ENCODE data around the gene TXNDC2.

DNA sequence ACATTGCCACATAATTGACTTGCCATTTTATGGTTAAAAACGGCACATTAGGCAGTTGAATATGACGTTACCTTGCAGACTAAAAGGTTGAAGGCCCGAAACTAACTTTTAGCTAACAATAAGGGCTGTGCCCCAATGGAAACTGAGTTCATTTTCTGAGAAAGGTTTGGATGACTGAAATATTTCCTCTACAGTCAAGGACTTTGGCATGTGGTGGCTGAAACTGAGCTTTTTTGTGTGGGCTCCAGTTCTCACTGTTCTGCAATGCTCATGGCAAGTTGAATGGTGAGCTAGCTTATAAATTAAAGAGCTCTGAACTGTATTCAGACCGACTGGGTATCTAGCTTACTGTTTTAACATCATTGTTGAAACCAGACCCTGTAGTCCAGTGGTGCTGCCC lies 23.8 kb upstream of the TXNDC2 start:
- TF ChIP-seq EZH2phosphoT487 (IDR thresholded peaks at IDR 0.05; ENCODE audit: low read depth) = no peak
- TF ChIP-seq, protein P1, sequence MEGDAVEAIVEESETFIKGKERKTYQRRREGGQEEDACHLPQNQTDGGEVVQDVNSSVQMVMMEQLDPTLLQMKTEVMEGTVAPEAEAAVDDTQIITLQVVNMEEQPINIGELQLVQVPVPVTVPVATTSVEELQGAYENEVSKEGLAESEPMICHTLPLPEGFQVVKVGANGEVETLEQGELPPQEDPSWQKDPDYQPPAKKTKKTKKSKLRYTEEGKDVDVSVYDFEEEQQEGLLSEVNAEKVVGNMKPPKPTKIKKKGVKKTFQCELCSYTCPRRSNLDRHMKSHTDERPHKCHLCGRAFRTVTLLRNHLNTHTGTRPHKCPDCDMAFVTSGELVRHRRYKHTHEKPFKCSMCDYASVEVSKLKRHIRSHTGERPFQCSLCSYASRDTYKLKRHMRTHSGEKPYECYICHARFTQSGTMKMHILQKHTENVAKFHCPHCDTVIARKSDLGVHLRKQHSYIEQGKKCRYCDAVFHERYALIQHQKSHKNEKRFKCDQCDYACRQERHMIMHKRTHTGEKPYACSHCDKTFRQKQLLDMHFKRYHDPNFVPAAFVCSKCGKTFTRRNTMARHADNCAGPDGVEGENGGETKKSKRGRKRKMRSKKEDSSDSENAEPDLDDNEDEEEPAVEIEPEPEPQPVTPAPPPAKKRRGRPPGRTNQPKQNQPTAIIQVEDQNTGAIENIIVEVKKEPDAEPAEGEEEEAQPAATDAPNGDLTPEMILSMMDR (IDR thresholded peaks at IDR 0.05; ENCODE audit: low read depth, low read length) = no peak
